Measurements from ENCODE around the gene AFF3. TPM values are rescaled to one million over a fixed set of nuclear protein-coding genes. Genes with fewer than 3 reads are reported as not detected.

Gene AFF3
- total and polyA plus RNA-seq, 10 donors: 6.0 to 92.2 (median 64.0) TPM

GRCh38 chr2:99641999-99642398, 500.4 kb downstream of the AFF3 start:
- WGBS, 5 donors: 94 to 99% (median 94%) methylated on average over 4 of the region's 4 CpGs
- no peak overlapping the region for H3K4me3 ChIP-seq
- TF ChIP-seq POLR2AphosphoS5 (IDR thresholded peaks at IDR 0.05): no peak
- TF ChIP-seq POLR2A (IDR thresholded peaks at IDR 0.05): no peak
- TF ChIP-seq CTCF (IDR thresholded peaks at IDR 0.05 in 8 of 11, conservative IDR thresholded peaks at IDR 0.05 in 3 of 11): no peak
- H3K36me3 ChIP-seq: peaks cover 0 to 4% (median 0%) of the 10 kb centered on the region in 6 donors
- intact Hi-C loops (cut with DNase I; ENCODE audit: low total_unique reads): no loop called here
- peaks cover 0 to 51% (median 23%) of the 10 kb centered on the region in 6 donors for H3K4me1 ChIP-seq
- no peaks in the 10 kb centered on the region for H3K27me3 ChIP-seq (replicated peaks in 1 of 7)
- no peaks in the 10 kb centered on the region for H3K9me3 ChIP-seq
- no peak for DNase-seq
- no peak overlapping the region for H3K27ac ChIP-seq

GRCh38 chr2:99640635-99641151, 501.7 kb downstream of the AFF3 start:
- 86 to 92% (median 88%) methylated on average over 5 of the region's 5 CpGs for WGBS, 5 donors
- H3K36me3 ChIP-seq: peaks cover 0 to 6% (median 0%) of the 10 kb centered on the region in 6 donors
- DNase-seq: no peak
- H3K4me3 ChIP-seq: no peak overlapping the region
- intact Hi-C loops (cut with DNase I; ENCODE audit: low total_unique reads): no loop called here
- no peak overlapping the region for H3K27ac ChIP-seq
- H3K9me3 ChIP-seq: no peaks in the 10 kb centered on the region
- H3K4me1 ChIP-seq: peaks cover 0 to 64% (median 35%) of the 10 kb centered on the region in 6 donors
- no peaks in the 10 kb centered on the region for H3K27me3 ChIP-seq (replicated peaks in 1 of 7)
- TF ChIP-seq POLR2AphosphoS5 (IDR thresholded peaks at IDR 0.05): no peak
- no peak for TF ChIP-seq CTCF (IDR thresholded peaks at IDR 0.05 in 8 of 11, conservative IDR thresholded peaks at IDR 0.05 in 3 of 11)
- no peak for TF ChIP-seq POLR2A (IDR thresholded peaks at IDR 0.05)

DNA sequence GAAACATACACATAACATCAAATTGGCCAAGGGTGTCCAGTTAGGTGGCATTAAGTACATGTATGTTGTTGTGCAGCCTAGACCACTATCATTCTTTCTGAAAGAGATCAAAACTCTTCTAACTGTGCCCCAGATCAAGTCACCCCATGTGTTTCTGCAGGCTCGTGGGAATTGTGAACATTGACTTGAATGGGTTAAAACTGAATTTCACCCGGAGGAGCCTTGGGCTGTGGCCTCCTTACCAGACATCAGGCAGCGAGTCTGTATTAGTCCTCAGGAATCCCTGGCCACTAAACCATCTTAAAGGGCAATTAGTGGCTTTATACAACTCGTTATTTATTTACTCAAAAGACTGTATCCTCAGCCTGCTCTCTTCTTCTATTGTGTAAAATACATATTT, 503.6 kb downstream of the AFF3 start:
- no peak for DNase-seq
- peaks cover 0 to 53% (median 29%) of the 10 kb centered on the region in 6 donors for H3K4me1 ChIP-seq
- H3K9me3 ChIP-seq: peaks cover 0 to 6% (median 4%) of the 10 kb centered on the region in 8 donors
- H3K27ac ChIP-seq: no peak overlapping the region
- 72 to 84% (median 81%) methylated on average over 4 of the region's 4 CpGs for WGBS, 5 donors
- intact Hi-C loops (cut with DNase I; ENCODE audit: low total_unique reads): no loop called here
- TF ChIP-seq CTCF (IDR thresholded peaks at IDR 0.05 in 8 of 11, conservative IDR thresholded peaks at IDR 0.05 in 3 of 11) (no peak), POLR2A (IDR thresholded peaks at IDR 0.05) (no peak), POLR2AphosphoS5 (IDR thresholded peaks at IDR 0.05) (no peak)
- no peak overlapping the region for H3K4me3 ChIP-seq
- H3K36me3 ChIP-seq: peaks cover 0 to 6% (median 0%) of the 10 kb centered on the region in 6 donors
- H3K27me3 ChIP-seq (replicated peaks in 1 of 7): no peaks in the 10 kb centered on the region

DNA sequence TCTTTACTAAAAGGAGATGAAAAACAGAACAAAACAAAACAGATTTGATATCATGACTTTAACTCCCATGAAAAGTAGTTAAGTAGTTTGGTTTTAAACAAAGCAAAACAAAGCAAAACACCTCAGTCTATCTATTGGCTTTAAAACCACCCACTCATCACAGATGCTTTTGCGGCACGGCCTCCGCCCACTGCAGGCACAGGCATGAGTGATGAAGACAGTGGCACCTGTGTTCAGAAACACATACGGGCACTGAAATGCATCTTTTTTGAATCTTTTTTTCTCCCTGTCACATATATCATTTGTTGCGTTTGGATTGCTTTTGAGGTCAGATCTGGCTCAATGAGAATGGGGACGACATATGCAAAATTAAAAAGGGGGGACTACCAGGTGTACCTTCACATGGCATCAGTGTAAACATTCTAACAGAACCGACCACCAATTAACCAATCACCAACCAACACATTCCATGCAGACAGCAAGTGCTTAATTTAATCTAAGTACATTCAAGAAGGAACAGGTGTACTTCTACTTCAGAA, 505.2 kb downstream of the AFF3 start:
- H3K4me1 ChIP-seq: peaks cover 0 to 52% (median 29%) of the 10 kb centered on the region in 6 donors
- WGBS, 5 donors: 45 to 76% (median 59%) methylated on average over 7 of the region's 7 CpGs
- peaks cover 0 to 6% (median 0%) of the 10 kb centered on the region in 6 donors for H3K36me3 ChIP-seq
- no peak overlapping the region for H3K4me3 ChIP-seq
- TF ChIP-seq POLR2AphosphoS5 (IDR thresholded peaks at IDR 0.05) (no peak), POLR2A (IDR thresholded peaks at IDR 0.05) (no peak), CTCF (IDR thresholded peaks at IDR 0.05 in 8 of 11, conservative IDR thresholded peaks at IDR 0.05 in 3 of 11) (no peak)
- H3K9me3 ChIP-seq: peaks cover 0 to 16% (median 10%) of the 10 kb centered on the region in 8 donors
- peak overlapping the region in 5 of 8 donors; percentile 35 to 66 (median 55) for H3K27ac ChIP-seq
- H3K27me3 ChIP-seq (replicated peaks in 1 of 7): no peaks in the 10 kb centered on the region
- DNase-seq: no peak
- intact Hi-C loops (cut with DNase I; ENCODE audit: low total_unique reads): no loop called here

All from spleen (tissue), 11 donors.